Adrenal gland (tissue), 5 donors: Measurements from ENCODE around the gene OPCML.

Experiments used
- POLR2A ChIP-seq, 2 donors: fragments of 450-650 bp; IDR thresholded peaks; one replicate each; pipeline ENCODE4 v1.6.1; 2017; ENCODE audit warnings: antibody characterized with exemption in 2 of 2, mild to moderate bottlenecking in 2 of 2, moderate library complexity in 1 of 2
- TF ChIP-seq, protein P1 (sequence below), 6 experiments: fragments of 450-650 bp in 4 of 6; fragments of 200-600 bp in 2 of 6; sonication (generic) in 1 of 6; IDR thresholded peaks; 1 replicate in 5 of 6; 2 replicates in 1 of 6; pipeline versions ENCODE4 v1.5.1 to v1.8.0; 2016 to 2021; ENCODE audit warnings: antibody characterized with exemption in 6 of 6, mild to moderate bottlenecking in 2 of 6, moderate library complexity in 1 of 6
- donor health status: DM: no; HTN: no; CAD: no.

DNA sequence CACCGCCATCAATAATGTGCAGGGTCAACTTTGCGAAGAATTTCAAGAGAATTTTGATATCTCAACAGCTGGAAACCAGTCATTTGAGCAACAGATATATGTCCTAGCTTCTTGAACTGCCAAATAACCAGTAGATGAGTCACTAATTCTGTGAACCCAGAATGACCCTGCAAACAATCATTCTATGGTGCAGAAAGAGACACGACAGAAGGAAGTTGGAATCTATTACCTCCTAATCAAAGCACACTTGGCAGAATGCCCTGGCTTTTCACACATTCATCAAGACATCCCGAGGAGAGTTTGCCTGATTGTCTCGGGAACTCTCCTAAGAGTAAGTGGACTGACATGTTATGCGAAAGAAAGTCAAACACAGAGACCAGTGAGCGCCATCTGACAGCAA, 621.1 kb downstream of the OPCML start:
- TF ChIP-seq, protein P1, sequence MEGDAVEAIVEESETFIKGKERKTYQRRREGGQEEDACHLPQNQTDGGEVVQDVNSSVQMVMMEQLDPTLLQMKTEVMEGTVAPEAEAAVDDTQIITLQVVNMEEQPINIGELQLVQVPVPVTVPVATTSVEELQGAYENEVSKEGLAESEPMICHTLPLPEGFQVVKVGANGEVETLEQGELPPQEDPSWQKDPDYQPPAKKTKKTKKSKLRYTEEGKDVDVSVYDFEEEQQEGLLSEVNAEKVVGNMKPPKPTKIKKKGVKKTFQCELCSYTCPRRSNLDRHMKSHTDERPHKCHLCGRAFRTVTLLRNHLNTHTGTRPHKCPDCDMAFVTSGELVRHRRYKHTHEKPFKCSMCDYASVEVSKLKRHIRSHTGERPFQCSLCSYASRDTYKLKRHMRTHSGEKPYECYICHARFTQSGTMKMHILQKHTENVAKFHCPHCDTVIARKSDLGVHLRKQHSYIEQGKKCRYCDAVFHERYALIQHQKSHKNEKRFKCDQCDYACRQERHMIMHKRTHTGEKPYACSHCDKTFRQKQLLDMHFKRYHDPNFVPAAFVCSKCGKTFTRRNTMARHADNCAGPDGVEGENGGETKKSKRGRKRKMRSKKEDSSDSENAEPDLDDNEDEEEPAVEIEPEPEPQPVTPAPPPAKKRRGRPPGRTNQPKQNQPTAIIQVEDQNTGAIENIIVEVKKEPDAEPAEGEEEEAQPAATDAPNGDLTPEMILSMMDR (IDR thresholded peaks at IDR 0.05): no peak
- TF ChIP-seq POLR2A (IDR thresholded peaks at IDR 0.05): no peak
